Fibroblast of skin of abdomen (primary cell): ENCODE results near the gene SLC6A19.

ENCODE experiments used
- DNase-seq: peaks from one replicate; pipeline ENCODE4 v3.0.0-alpha.2; 2013

SLC6A19 gene

GRCh38 chr5:1180841-1181271, 20.5 kb upstream of the SLC6A19 start:
- no peak for DNase-seq

GRCh38 chr5:1181451-1182359, 19.7 kb upstream of the SLC6A19 start:
- no peak for DNase-seq

GRCh38 chr5:1182360-1182632, 19.1 kb upstream of the SLC6A19 start:
- no peak for DNase-seq

GRCh38 chr5:1182633-1183423, 18.6 kb upstream of the SLC6A19 start:
- DNase-seq, result no peak

GRCh38 chr5:1183424-1184162, 17.8 kb upstream of the SLC6A19 start:
- DNase-seq, result no peak

GRCh38 chr5:1184163-1184470, 17.3 kb upstream of the SLC6A19 start:
- no peak for DNase-seq

- no peak for DNase-seq
These were observed 16.9 kb upstream of the SLC6A19 start for GRCh38 chr5:1184481-1184880.

- no peak for DNase-seq
These were observed 16.3 kb upstream of the SLC6A19 start for GRCh38 chr5:1185038-1185627.

GRCh38 chr5:1185629-1186350, 15.6 kb upstream of the SLC6A19 start:
- DNase-seq, result no peak

GRCh38 chr5:1186351-1187233, 14.8 kb upstream of the SLC6A19 start:
- no peak for DNase-seq

GRCh38 chr5:1187234-1187949, 14.0 kb upstream of the SLC6A19 start:
- no peak for DNase-seq

- no peak for DNase-seq
These were observed 13.5 kb upstream of the SLC6A19 start for GRCh38 chr5:1187950-1188334.

GRCh38 chr5:1188464-1188863, 12.9 kb upstream of the SLC6A19 start:
- no peak for DNase-seq

- no peak for DNase-seq
These were observed 12.1 kb upstream of the SLC6A19 start for GRCh38 chr5:1189269-1189668.

GRCh38 chr5:1190278-1190677, 11.1 kb upstream of the SLC6A19 start:
- no peak for DNase-seq

- DNase-seq, result no peak
These were observed 10.6 kb upstream of the SLC6A19 start for GRCh38 chr5:1190837-1191239.

GRCh38 chr5:1192971-1193590, 8.3 kb upstream of the SLC6A19 start:
- DNase-seq, result no peak

GRCh38 chr5:1193591-1193985, 7.8 kb upstream of the SLC6A19 start:
- DNase-seq, result no peak

- DNase-seq, result no peak
These were observed 7.0 kb upstream of the SLC6A19 start for GRCh38 chr5:1194378-1194777.

GRCh38 chr5:1195439-1195838, 6.0 kb upstream of the SLC6A19 start:
- DNase-seq, result no peak
